Endothelial cell of umbilical vein (primary cell): ENCODE results near the gene ATP8B2. TPM values are rescaled to one million over a fixed set of nuclear protein-coding genes. Genes with fewer than 3 reads are reported as not detected.

Experiments
- BruUV-seq: library from RNA; stranded (reverse); fragments of 400-500 nt; replicated peaks from 2 replicates; lab custom pipeline; 2021; lab: Mats Ljungman, UMichigan
- CTCF ChIA-PET: fragments of 300-600, 350-600 bp; sonication (Branson Sonifier 250); formaldehyde crosslinking; loops from one replicate; lab custom pipeline; 2021; ENCODE audit warnings: antibody characterized with exemption, inconsistent platforms; lab: Charles Lee
- POLR2A ChIA-PET: fragments of 300-600, 350-600 bp; sonication (Branson Sonifier 250); formaldehyde crosslinking; loops from one replicate; lab custom pipeline; 2021; ENCODE audit warnings: antibody characterized with exemption, inconsistent platforms; lab: Charles Lee
- DNase-seq: peaks from one replicate; pipeline ENCODE4 v3.0.0-alpha.2; 2011; ENCODE audit warnings: low read depth, low spot score
- FAIRE-seq: peaks from 2 replicates; lab custom pipeline; 2011; peaks lifted over from hg19 to GRCh38; lab: Jason Lieb, UNC
- H2AFZ ChIP-seq: 2 replicates; pipeline ENCODE4 v1.6.0; 2012; ENCODE audit warnings: low read depth, low read length, control low read depth, inconsistent platforms
- H3K27ac ChIP-seq: 2 replicates; pipeline ENCODE4 v1.5.1; 2011; ENCODE audit warnings: low read depth, mild to moderate bottlenecking, control low read depth, low read length, moderate library complexity; ENCODE audit not compliant: insufficient read depth
- H3K27me3 ChIP-seq, 2 experiments: 2 replicates each; pipeline versions ENCODE4 v1.6.0 to v1.6.1; 2011; ENCODE audit warnings: low read length in 2 of 2, mixed read lengths in 1 of 2; ENCODE audit not compliant: control insufficient read depth in 2 of 2, insufficient read depth in 2 of 2
- H3K36me3 ChIP-seq, 2 experiments: 2 replicates in 1 of 2; 3 replicates in 1 of 2; pipeline ENCODE4 v1.5.1; 2011; ENCODE audit warnings: low read length in 2 of 2, mild to moderate bottlenecking in 1 of 2, moderate library complexity in 1 of 2; ENCODE audit not compliant: control insufficient read depth in 2 of 2, insufficient read depth in 2 of 2; ENCODE audit errors: extremely low read depth in 1 of 2
- H3K4me1 ChIP-seq: 3 replicates; pipeline ENCODE4 v1.5.1; 2011; ENCODE audit warnings: mild to moderate bottlenecking, low read length; ENCODE audit not compliant: control insufficient read depth, insufficient read depth; ENCODE audit errors: extremely low read depth
- H3K4me2 ChIP-seq: 2 replicates; pipeline ENCODE4 v1.6.1; 2011; ENCODE audit warnings: low read length, control low read depth, mixed read lengths; ENCODE audit not compliant: insufficient read depth
- H3K4me3 ChIP-seq, 3 experiments: fragments of 200-600 bp in 1 of 3; sonication (generic), shearing (Covaris generic) in 1 of 3; replicated peaks in 1 of 3; 2 replicates each; pipeline ENCODE4 v1.5.1; 2011 to 2016; ENCODE audit warnings: control low read depth in 3 of 3, low read length in 3 of 3, mild to moderate bottlenecking in 2 of 3, inconsistent platforms in 1 of 3, low read depth in 1 of 3, moderate library complexity in 1 of 3; ENCODE audit not compliant: insufficient read depth in 1 of 3
- H3K79me2 ChIP-seq: 2 replicates; pipeline ENCODE4 v1.6.0; 2012; ENCODE audit warnings: low read length, inconsistent platforms; ENCODE audit not compliant: control insufficient read depth, insufficient read depth
- H3K9ac ChIP-seq: replicated peaks from 2 replicates; pipeline ENCODE3; 2011; ENCODE audit warnings: low read length, control low read depth; ENCODE audit not compliant: insufficient read depth; ENCODE audit errors: extremely low read depth
- H3K9me1 ChIP-seq: replicated peaks from 3 replicates; pipeline ENCODE4 v1.6.0; 2011; ENCODE audit warnings: mild to moderate bottlenecking, low read length; ENCODE audit not compliant: control insufficient read depth, insufficient read depth; ENCODE audit errors: extremely low read depth
- H3K9me3 ChIP-seq: replicated peaks from 2 replicates; pipeline ENCODE4 v1.5.1; 2012; ENCODE audit warnings: low read length, inconsistent platforms; ENCODE audit not compliant: control insufficient read depth, insufficient read depth
- H4K20me1 ChIP-seq: replicated peaks from 2 replicates; pipeline ENCODE3; 2011; ENCODE audit warnings: mild to moderate bottlenecking, low read length; ENCODE audit not compliant: control insufficient read depth, insufficient read depth; ENCODE audit errors: extremely low read depth
- CTCF ChIP-seq, 2 donors: IDR thresholded peaks; 1 replicate in 1 of 2; 2 replicates in 1 of 2; pipeline ENCODE4 v1.5.1; 2011; ENCODE audit warnings: low read length in 2 of 2, mild to moderate bottlenecking in 2 of 2, moderate library complexity in 2 of 2, control low read depth in 1 of 2, inconsistent platforms in 1 of 2, low read depth in 1 of 2; ENCODE audit not compliant: insufficient read depth in 1 of 2; ENCODE audit errors: extremely low read depth in 1 of 2
- EZH2 ChIP-seq: IDR thresholded peaks from 2 replicates; pipeline ENCODE4 v1.6.1; 2012; ENCODE audit warnings: borderline replicate concordance, low read depth, mild to moderate bottlenecking, moderate library complexity, low read length, inconsistent platforms; ENCODE audit not compliant: severe bottlenecking
- FOS ChIP-seq: IDR thresholded peaks from 2 replicates; pipeline ENCODE4 v1.6.1; 2011; ENCODE audit warnings: mild to moderate bottlenecking, low read length, moderate library complexity, borderline replicate concordance; ENCODE audit not compliant: insufficient read depth
- GATA2 ChIP-seq: IDR thresholded peaks from 2 replicates; pipeline ENCODE4 v1.7.0; 2011; ENCODE audit warnings: low read depth, mild to moderate bottlenecking, moderate library complexity, mixed read lengths, low read length; ENCODE audit not compliant: insufficient read length, insufficient read depth
- JUN ChIP-seq: IDR thresholded peaks from 2 replicates; pipeline ENCODE4 v1.6.1; 2011; ENCODE audit warnings: borderline replicate concordance, low read depth; ENCODE audit not compliant: insufficient read length, insufficient read depth
- MAX ChIP-seq: IDR thresholded peaks from 2 replicates; pipeline ENCODE4 v1.6.1; 2011; ENCODE audit not compliant: insufficient read depth, insufficient read length
- MYC ChIP-seq: IDR thresholded peaks from one replicate; pipeline ENCODE4 v1.6.1; 2011; ENCODE audit warnings: mild to moderate bottlenecking, low read depth, low read length
- POLR2A ChIP-seq: IDR thresholded peaks from 2 replicates; pipeline ENCODE4 v1.6.1; 2012; ENCODE audit warnings: low read depth, mild to moderate bottlenecking, control low read depth, low read length
- POLR2AphosphoS5 ChIP-seq: IDR thresholded peaks from 2 replicates; pipeline ENCODE4 v1.6.1; 2012; ENCODE audit warnings: low read depth, mild to moderate bottlenecking, control low read depth, low read length, moderate library complexity; ENCODE audit not compliant: insufficient read depth
- dilution Hi-C: fragments of 300-500 bp; cut with MboI; formaldehyde crosslinking; loops from one replicate; pipeline ENCODE4 v1.15.0; 2019; ENCODE audit warnings: low sequenced_read_pairs; ENCODE audit not compliant: extremely low pct_ligation_motif_present
- intact Hi-C: fragments of 100-400 bp; cut with micrococcal nuclease; formaldehyde crosslinking; loops from one replicate; pipeline ENCODE4 v1.10.0; 2022
- polyA plus RNA-seq, 4 experiments: library from polyadenylated mRNA; depleted of rRNA in 3 of 4; stranded (reverse) in 3 of 4; unstranded in 1 of 4; fragments of >200 nt; gene quantifications; 2 replicates each; pipeline versions ENCODE4 v1.2.1 to v1.2.3, GENCODE V29; 2011 to 2012; ENCODE audit warnings: missing spikeins in 1 of 4
- total RNA-seq: library from RNA; stranded (reverse); gene quantifications from 2 replicates; pipeline ENCODE4 v1.2.3, GENCODE V29; 2021

The ATP8B2 gene
- total and polyA plus RNA-seq, 2 donors (not counting 3 experiments of a cell fraction or from before 2014, with no cell fraction given) = 64.7 to 72.8 TPM

GRCh38 chr1:154350383-154350782, 25.1 kb downstream of the ATP8B2 start:
- no peaks in the 10 kb centered on the region for H3K9me3 ChIP-seq
- H3K4me2 ChIP-seq = no peak overlapping the region
- H3K4me1 ChIP-seq = peaks cover 20% of the 10 kb centered on the region
- POLR2A ChIA-PET = no interaction called here
- TF ChIP-seq JUN (no peak), EZH2 (no peak), POLR2A (no peak), MYC (no peak), CTCF (IDR thresholded peaks at IDR 0.05; ENCODE audit: extremely low read depth in 1 of 2, insufficient read depth in 1 of 2, low read depth in 1 of 2, low read length in 2 of 2) (no peak), FOS (no peak), MAX (no peak), POLR2AphosphoS5 (no peak), GATA2 (no peak)
- H3K27ac ChIP-seq = no peak overlapping the region
- no peak overlapping the region for H3K9ac ChIP-seq
- no peaks in the 10 kb centered on the region for H4K20me1 ChIP-seq
- FAIRE-seq (no peak), DNase-seq (no peak)
- peaks cover 8 to 27% of the 10 kb centered on the region in 2 experiments for H3K36me3 ChIP-seq
- no peaks in the 10 kb centered on the region for H3K9me1 ChIP-seq
- H3K4me3 ChIP-seq = no peak overlapping the region
- dilution Hi-C loops (no loop called here), intact Hi-C loops (no loop called here)
- H3K79me2 ChIP-seq = no peaks in the 10 kb centered on the region
- no peak overlapping the region for H2AFZ ChIP-seq
- CTCF ChIA-PET = interaction anchor here (0.5 to 5.4 kb wide), 6 partner anchors 12 to 258 kb away, joined by 3 to 35 read pairs (median 4); no protein-coding TSS in a partner anchor
- no TSS peak for BruUV-seq
- H3K27me3 ChIP-seq = no peaks in the 10 kb centered on the region
